K562 (cell line): ENCODE measurements around the gene YPEL1. TPM values are rescaled to one million over a fixed set of nuclear protein-coding genes. Genes with fewer than 3 reads are reported as not detected.

Experiments
- ESRRA ChIP-seq: fragments of 450-650 bp; IDR thresholded peaks from 2 replicates; pipeline ENCODE4 v1.6.1; 2014; ENCODE audit warnings: low read depth, mild to moderate bottlenecking, moderate library complexity, borderline replicate concordance
- ETV5 ChIP-seq: sonication (generic); formaldehyde crosslinking; IDR thresholded peaks from 2 replicates; pipeline ENCODE4 v1.4.0; 2020; ENCODE audit warnings: low read depth, mild to moderate bottlenecking, missing genetic modification reagents
- GABPB1 ChIP-seq: sonication (generic); formaldehyde crosslinking; IDR thresholded peaks from 2 replicates; pipeline ENCODE4 v1.8.0; 2022; ENCODE audit warnings: mild to moderate bottlenecking, missing genetic modification reagents
- HCFC1 ChIP-seq: IDR thresholded peaks from 2 replicates; pipeline ENCODE4 v1.6.1; 2012; ENCODE audit warnings: low read depth, low read length, improper control_type of control experiment
- JUN ChIP-seq, 2 experiments: sonication (generic) in 1 of 2; formaldehyde crosslinking in 1 of 2; IDR thresholded peaks; 2 replicates each; pipeline versions ENCODE4 v1.6.1 to v1.8.0; 2012 to 2022; ENCODE audit warnings: borderline replicate concordance in 2 of 2, mild to moderate bottlenecking in 2 of 2, improper control_type of control experiment in 1 of 2, low read depth in 1 of 2, low read length in 1 of 2, missing genetic modification reagents in 1 of 2
- NFE2L1 ChIP-seq: fragments of 450-650 bp; IDR thresholded peaks from 2 replicates; pipeline ENCODE4 v1.6.1; 2016; ENCODE audit warnings: missing genetic modification characterization, low read depth, mild to moderate bottlenecking, missing compliant biosample characterization, moderate library complexity, borderline replicate concordance
- PCBP2 ChIP-seq: fragments of 200-400 bp; formaldehyde crosslinking; IDR thresholded peaks from 2 replicates; pipeline ENCODE4 v1.6.1; 2018; ENCODE audit warnings: low read length, low read depth, mild to moderate bottlenecking, moderate library complexity; ENCODE audit not compliant: poor library complexity, severe bottlenecking
- POLR2G ChIP-seq: fragments of 200-400 bp; formaldehyde crosslinking; IDR thresholded peaks from 2 replicates; pipeline ENCODE4 v1.6.1; 2017; ENCODE audit warnings: low read depth, mild to moderate bottlenecking, antibody characterized with exemption, low read length, moderate library complexity
- SMC3 ChIP-seq: conservative IDR thresholded peaks from 2 replicates; pipeline ENCODE4 v1.6.1; 2011; ENCODE audit warnings: low read depth, low read length, improper control_type of control experiment; ENCODE audit not compliant: insufficient read depth
- SRSF7 ChIP-seq: fragments of 200-400 bp; formaldehyde crosslinking; optimal IDR thresholded peaks from 2 replicates; pipeline ENCODE3; 2017; ENCODE audit warnings: mild to moderate bottlenecking, low read depth, low read length
- STAT6 ChIP-seq: sonication (generic); formaldehyde crosslinking; IDR thresholded peaks from 2 replicates; pipeline ENCODE4 v1.8.1; 2023; ENCODE audit warnings: mild to moderate bottlenecking, missing genetic modification reagents
- THRA ChIP-seq: fragments of 450-650 bp; IDR thresholded peaks from 2 replicates; pipeline ENCODE4 v1.6.1; 2017; ENCODE audit warnings: mild to moderate bottlenecking, moderate library complexity
- ZBTB12 ChIP-seq: fragments of 250-450 bp; sonication (Bioruptor Pico); IDR thresholded peaks from 2 replicates; pipeline ENCODE4 v1.4.0; 2020
- ZBTB2 ChIP-seq: fragments of 450-650 bp; IDR thresholded peaks from 2 replicates; pipeline ENCODE4 v1.6.1; 2016; ENCODE audit warnings: antibody characterized with exemption
- ZNF146 ChIP-seq: IDR thresholded peaks from one replicate; pipeline ENCODE4 v1.6.1; 2018; ENCODE audit warnings: missing compliant biosample characterization; ENCODE audit not compliant: unreplicated experiment
- ZNF740 ChIP-seq, 3 experiments: fragments of 200-800 bp in 1 of 3; sonication (Bioruptor generic) in 1 of 3; sonication (generic) in 1 of 3; formaldehyde crosslinking in 1 of 3; IDR thresholded peaks; 2 replicates each; pipeline versions ENCODE4 v1.6.1 to v1.8.0; 2016 to 2022; ENCODE audit warnings: mild to moderate bottlenecking in 2 of 3, missing compliant biosample characterization in 2 of 3, missing genetic modification characterization in 2 of 3, missing genetic modification reagents in 1 of 3
- ZNF785 ChIP-seq: fragments of 250-450 bp; sonication (Bioruptor Pico); IDR thresholded peaks from 2 replicates; pipeline ENCODE4 v1.4.0; 2020; ENCODE audit warnings: mild to moderate bottlenecking
- polyA plus RNA-seq, 8 experiments: library from polyadenylated mRNA; depleted of rRNA in 4 of 8; stranded (reverse) in 5 of 8; unstranded in 3 of 8; fragments of >200 nt; fragmentation: Nextera tagmentation in 2 of 8; fragmentation: Illumina TruSeq in 1 of 8; extraction: Ambion mirVana in 2 of 8; extraction: Trizol in 1 of 8; gene quantifications; 2 replicates each; pipeline versions ENCODE4 v1.2.1 to v1.2.3, GENCODE V29; 2011 to 2014; ENCODE audit warnings: inconsistent platforms in 1 of 8, missing spikeins in 1 of 8
- total RNA-seq, 7 experiments: library from RNA; depleted of rRNA in 6 of 7; stranded (reverse); fragments of >200 nt in 6 of 7; fragmentation: Illumina TruSeq in 2 of 7; extraction: Trizol in 2 of 7; gene quantifications; 2 replicates each; pipeline versions ENCODE4 v1.2.1 to v1.2.3, GENCODE V29; 2011 to 2021; ENCODE audit warnings: low replicate concordance in 1 of 7

The YPEL1 gene
- total and polyA plus RNA-seq, 9 of the 15 experiments (the other 6 are each of a cell fraction or from before 2014, with no cell fraction given): 0.07 to 2.2 (median 0.46) TPM

GRCh38 chr22:21730535-21731308 is 4.9 kb downstream of the YPEL1 start (continued):
- no peak for TF ChIP-seq ESRRA
- TF ChIP-seq ZNF785 (CRISPR knock-in tag): no peak
- TF ChIP-seq JUN (IDR thresholded peaks at IDR 0.05; ENCODE audit: borderline replicate concordance, low read depth, low read length): peak; percentile 70; the same call in 1 of the 2 replicates
- no peak for TF ChIP-seq JUN (CRISPR knock-in tag; IDR thresholded peaks at IDR 0.05; ENCODE audit: borderline replicate concordance)
- 0 out of 2 replicates have a peak, but pooled peaks have one; percentile 8 for TF ChIP-seq SMC3
- TF ChIP-seq ZNF146 (CRISPR knock-in tag): no peak
- TF ChIP-seq ZBTB2: no peak
- TF ChIP-seq NFE2L1 (tag): no peak
- no peak for TF ChIP-seq ZBTB12
- no peak for TF ChIP-seq HCFC1
- no peak for TF ChIP-seq SRSF7
- TF ChIP-seq STAT6 (CRISPR knock-in tag): no peak
- no peak for TF ChIP-seq GABPB1 (CRISPR knock-in tag)
- no peak for TF ChIP-seq ZNF740 (CRISPR knock-in tag; IDR thresholded peaks at IDR 0.05)
- no peak for TF ChIP-seq ZNF740 (tag; IDR thresholded peaks at IDR 0.05)
- no peak for TF ChIP-seq PCBP2
- no peak for TF ChIP-seq THRA
- TF ChIP-seq ETV5 (CRISPR knock-in tag): no peak
- TF ChIP-seq POLR2G: no peak
